ENCODE measurements around the gene SPIRE2. TPM values are rescaled to one million over a fixed set of nuclear protein-coding genes. Genes with fewer than 3 reads are reported as not detected.

Gene SPIRE2
- polyA plus RNA-seq, 1 donor (not counting 4 experiments of a cell fraction or from before 2014, with no cell fraction given): 1.1 TPM

DNA sequence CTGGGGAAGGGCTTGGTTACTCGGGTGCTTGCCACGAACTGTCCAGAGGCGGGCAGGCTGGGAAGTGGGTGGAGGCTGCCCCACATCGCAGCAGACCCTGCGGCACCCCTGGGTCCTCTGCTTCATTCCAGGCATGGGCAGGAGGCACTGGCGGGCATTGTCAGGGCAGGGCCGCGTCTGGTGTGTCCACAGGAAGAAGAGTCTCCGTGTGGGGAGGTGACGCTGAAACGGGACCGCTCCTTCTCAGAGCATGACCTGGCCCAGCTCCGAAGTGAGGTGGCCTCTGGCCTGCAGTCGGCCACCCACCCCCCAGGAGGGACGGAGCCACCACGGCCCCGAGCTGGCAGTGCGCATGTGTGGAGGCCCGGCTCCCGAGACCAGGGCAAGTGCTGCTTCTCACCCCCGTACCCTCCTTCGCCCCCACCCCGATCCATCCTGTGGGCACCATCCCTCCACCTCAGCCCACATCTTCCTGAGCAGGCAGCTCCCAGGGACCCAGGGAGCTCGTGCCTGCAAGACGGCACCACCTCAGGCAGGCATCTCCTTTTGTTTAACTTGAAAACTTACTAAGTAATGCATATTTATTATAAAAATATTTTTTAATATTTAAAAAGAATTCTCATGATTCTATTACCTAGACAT, 30.8 kb downstream of the SPIRE2 start:
- Histone ChIP-seq H3K9me3 (ENCODE audit: control insufficient read depth, low read depth, low read length) (no peaks in the 10 kb centered on the region), H3K9ac (ENCODE audit: control insufficient read depth, extremely low read depth, insufficient read depth, low read length) (no peak overlapping the region), H3K36me3 (ENCODE audit: control insufficient read depth in 2 of 2, extremely low read depth in 1 of 2, insufficient read depth in 2 of 2, low read length in 2 of 2) (no peaks in the 10 kb centered on the region), H3K27me3 (ENCODE audit: control insufficient read depth, extremely low read depth, insufficient read depth, low read length) (no peaks in the 10 kb centered on the region), H3K4me1 (ENCODE audit: control insufficient read depth, extremely low read depth, insufficient read depth, low read length) (peaks cover 10% of the 10 kb centered on the region), H2AFZ (ENCODE audit: control insufficient read depth, low read length) (no peak overlapping the region), H4K20me1 (ENCODE audit: control insufficient read depth, extremely low read depth, insufficient read depth, low read length) (no peaks in the 10 kb centered on the region), H3K4me3 (ENCODE audit: control insufficient read depth in 2 of 3, extremely low read depth in 1 of 3, insufficient read depth in 2 of 3, low read depth in 1 of 3, low read length in 3 of 3) (no peak overlapping the region), H3K27ac (ENCODE audit: control insufficient read depth, insufficient read depth, low read length) (no peak overlapping the region), H3K9me1 (ENCODE audit: control insufficient read depth, extremely low read depth, insufficient read depth, low read length) (no peaks in the 10 kb centered on the region), H3K79me2 (ENCODE audit: control insufficient read depth, insufficient read depth, low read length) (no peaks in the 10 kb centered on the region), H3K4me2 (ENCODE audit: control insufficient read depth, extremely low read depth, insufficient read depth, low read depth, low read length) (no peak overlapping the region)
- DNase-seq (ENCODE audit: low read depth, low spot score) (no peak), FAIRE-seq (no peak)
- dilution Hi-C loops (cut with MboI; ENCODE audit: extremely low pct_ligation_motif_present, low sequenced_read_pairs): no loop called here
- no peak for TF ChIP-seq EZH2 (IDR thresholded peaks at IDR 0.05; ENCODE audit: low read length)
- TF ChIP-seq, protein P1, sequence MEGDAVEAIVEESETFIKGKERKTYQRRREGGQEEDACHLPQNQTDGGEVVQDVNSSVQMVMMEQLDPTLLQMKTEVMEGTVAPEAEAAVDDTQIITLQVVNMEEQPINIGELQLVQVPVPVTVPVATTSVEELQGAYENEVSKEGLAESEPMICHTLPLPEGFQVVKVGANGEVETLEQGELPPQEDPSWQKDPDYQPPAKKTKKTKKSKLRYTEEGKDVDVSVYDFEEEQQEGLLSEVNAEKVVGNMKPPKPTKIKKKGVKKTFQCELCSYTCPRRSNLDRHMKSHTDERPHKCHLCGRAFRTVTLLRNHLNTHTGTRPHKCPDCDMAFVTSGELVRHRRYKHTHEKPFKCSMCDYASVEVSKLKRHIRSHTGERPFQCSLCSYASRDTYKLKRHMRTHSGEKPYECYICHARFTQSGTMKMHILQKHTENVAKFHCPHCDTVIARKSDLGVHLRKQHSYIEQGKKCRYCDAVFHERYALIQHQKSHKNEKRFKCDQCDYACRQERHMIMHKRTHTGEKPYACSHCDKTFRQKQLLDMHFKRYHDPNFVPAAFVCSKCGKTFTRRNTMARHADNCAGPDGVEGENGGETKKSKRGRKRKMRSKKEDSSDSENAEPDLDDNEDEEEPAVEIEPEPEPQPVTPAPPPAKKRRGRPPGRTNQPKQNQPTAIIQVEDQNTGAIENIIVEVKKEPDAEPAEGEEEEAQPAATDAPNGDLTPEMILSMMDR (optimal IDR thresholded peaks at IDR 0.05 in 1 of 3, IDR thresholded peaks at IDR 0.05 in 1 of 3, conservative IDR thresholded peaks at IDR 0.05 in 1 of 3; ENCODE audit: extremely low read depth in 1 of 3, insufficient read depth in 2 of 3, low read length in 3 of 3): no peak

DNA sequence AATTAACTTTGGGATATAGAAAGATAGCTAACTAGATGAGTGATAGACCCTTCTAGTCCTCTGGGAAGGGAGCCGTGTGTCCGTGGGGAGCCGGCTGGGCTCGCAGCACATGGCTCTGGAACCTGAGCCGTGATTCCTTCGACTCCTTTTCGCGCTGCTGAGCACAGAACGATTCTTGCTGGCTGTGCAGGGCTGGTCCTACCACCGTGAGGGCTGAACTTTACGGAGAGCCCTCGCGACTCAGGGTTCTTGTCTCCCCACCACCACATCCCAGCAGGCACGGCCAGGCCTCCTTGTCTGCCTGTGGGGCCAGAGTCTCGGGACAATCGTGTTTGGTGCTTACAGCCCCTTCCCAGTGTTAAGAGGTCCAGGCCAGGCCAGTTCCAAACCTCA, 31.3 kb downstream of the SPIRE2 start:
- Histone ChIP-seq H3K4me2 (ENCODE audit: control insufficient read depth, extremely low read depth, insufficient read depth, low read depth, low read length) (no peak overlapping the region), H3K27ac (ENCODE audit: control insufficient read depth, insufficient read depth, low read length) (no peak overlapping the region), H3K79me2 (ENCODE audit: control insufficient read depth, insufficient read depth, low read length) (no peaks in the 10 kb centered on the region), H4K20me1 (ENCODE audit: control insufficient read depth, extremely low read depth, insufficient read depth, low read length) (no peaks in the 10 kb centered on the region), H3K4me1 (ENCODE audit: control insufficient read depth, extremely low read depth, insufficient read depth, low read length) (peaks cover 15% of the 10 kb centered on the region), H3K9ac (ENCODE audit: control insufficient read depth, extremely low read depth, insufficient read depth, low read length) (no peak overlapping the region), H2AFZ (ENCODE audit: control insufficient read depth, low read length) (no peak overlapping the region), H3K36me3 (ENCODE audit: control insufficient read depth in 2 of 2, extremely low read depth in 1 of 2, insufficient read depth in 2 of 2, low read length in 2 of 2) (no peaks in the 10 kb centered on the region), H3K4me3 (ENCODE audit: control insufficient read depth in 2 of 3, extremely low read depth in 1 of 3, insufficient read depth in 2 of 3, low read depth in 1 of 3, low read length in 3 of 3) (no peak overlapping the region), H3K9me3 (ENCODE audit: control insufficient read depth, low read depth, low read length) (no peaks in the 10 kb centered on the region), H3K27me3 (ENCODE audit: control insufficient read depth, extremely low read depth, insufficient read depth, low read length) (no peaks in the 10 kb centered on the region), H3K9me1 (ENCODE audit: control insufficient read depth, extremely low read depth, insufficient read depth, low read length) (no peaks in the 10 kb centered on the region)
- dilution Hi-C loops (cut with MboI; ENCODE audit: extremely low pct_ligation_motif_present, low sequenced_read_pairs): no loop called here
- no peak for TF ChIP-seq EZH2 (IDR thresholded peaks at IDR 0.05; ENCODE audit: low read length)
- TF ChIP-seq, protein P1 (optimal IDR thresholded peaks at IDR 0.05 in 1 of 3, IDR thresholded peaks at IDR 0.05 in 1 of 3, conservative IDR thresholded peaks at IDR 0.05 in 1 of 3; ENCODE audit: extremely low read depth in 1 of 3, insufficient read depth in 2 of 3, low read length in 3 of 3): no peak
- no peak for DNase-seq (ENCODE audit: low read depth, low spot score)
- FAIRE-seq: no peak
